ENCODE results near the gene C14orf93.
"Not testable (repeated sequence)": the region's sequence is repeated elsewhere in the genome, so short reads cannot be mapped to it uniquely, and the experiment has no call there.

The C14orf93 gene

GRCh38 chr14:23018107-23018506, 8.2 kb upstream of the C14orf93 start:
- no peak for FAIRE-seq

- FAIRE-seq: no peak
Measured at GRCh38 chr14:23017091-23017490, 7.1 kb upstream of the C14orf93 start.

- no peak for FAIRE-seq
Measured at GRCh38 chr14:23015618-23016017, 5.7 kb upstream of the C14orf93 start.

GRCh38 chr14:23013749-23014054, 3.8 kb upstream of the C14orf93 start:
- FAIRE-seq: not testable (repeated sequence)

- FAIRE-seq: no peak
Measured at GRCh38 chr14:23013054-23013748, 3.3 kb upstream of the C14orf93 start.

GRCh38 chr14:23009483-23009938, 432 bp downstream of the C14orf93 start:
- peak; percentile 27 for FAIRE-seq

GRCh38 chr14:23008831-23009230, 1.1 kb downstream of the C14orf93 start:
- FAIRE-seq: no peak

- peak; percentile 97 for FAIRE-seq
Measured at GRCh38 chr14:23006544-23007419, 3.2 kb downstream of the C14orf93 start.

GRCh38 chr14:23006188-23006534, 3.8 kb downstream of the C14orf93 start:
- FAIRE-seq: no peak

- no peak for FAIRE-seq
Measured at GRCh38 chr14:23005451-23006187, 4.3 kb downstream of the C14orf93 start.

- FAIRE-seq: not testable (repeated sequence)
Measured at GRCh38 chr14:23004274-23004673, 5.7 kb downstream of the C14orf93 start.

- no peak for FAIRE-seq
Measured at GRCh38 chr14:23002592-23002991, 7.4 kb downstream of the C14orf93 start.

GRCh38 chr14:23000860-23001259, 9.1 kb downstream of the C14orf93 start:
- FAIRE-seq: no peak

- no peak for FAIRE-seq
Measured at GRCh38 chr14:22998329-22999012, 11.5 kb downstream of the C14orf93 start.

GRCh38 chr14:22997676-22998323, 12.1 kb downstream of the C14orf93 start:
- FAIRE-seq: no peak

- FAIRE-seq: no peak
Measured at GRCh38 chr14:22996768-22997654, 12.9 kb downstream of the C14orf93 start.

GRCh38 chr14:22995889-22996625, 13.9 kb downstream of the C14orf93 start:
- FAIRE-seq: no peak

- no peak for FAIRE-seq
Measured at GRCh38 chr14:22994762-22995275, 15.1 kb downstream of the C14orf93 start.

GRCh38 chr14:22993517-22993916, 16.4 kb downstream of the C14orf93 start:
- FAIRE-seq: no peak

- no peak for FAIRE-seq
Measured at GRCh38 chr14:22991852-22992251, 18.1 kb downstream of the C14orf93 start.
